ENCODE measurements around the gene FBN3. TPM values are rescaled to one million over a fixed set of nuclear protein-coding genes. Genes with fewer than 3 reads are reported as not detected.
"Not testable (repeated sequence)": the region's sequence is repeated elsewhere in the genome, so short reads cannot be mapped to it uniquely, and the experiment has no call there.

FBN3 gene
- not detected in 2 replicates for total RNA-seq (2014; rRNA removed; shearing (Covaris generic))
- 0.01 TPM in 1 of 2 replicates, not detected in the other for polyA plus RNA-seq (2015; cell fraction: cytosol; rRNA removed)
- not detected in 2 replicates for polyA plus RNA-seq (2015; cell fraction: nucleus; rRNA removed)

DNA sequence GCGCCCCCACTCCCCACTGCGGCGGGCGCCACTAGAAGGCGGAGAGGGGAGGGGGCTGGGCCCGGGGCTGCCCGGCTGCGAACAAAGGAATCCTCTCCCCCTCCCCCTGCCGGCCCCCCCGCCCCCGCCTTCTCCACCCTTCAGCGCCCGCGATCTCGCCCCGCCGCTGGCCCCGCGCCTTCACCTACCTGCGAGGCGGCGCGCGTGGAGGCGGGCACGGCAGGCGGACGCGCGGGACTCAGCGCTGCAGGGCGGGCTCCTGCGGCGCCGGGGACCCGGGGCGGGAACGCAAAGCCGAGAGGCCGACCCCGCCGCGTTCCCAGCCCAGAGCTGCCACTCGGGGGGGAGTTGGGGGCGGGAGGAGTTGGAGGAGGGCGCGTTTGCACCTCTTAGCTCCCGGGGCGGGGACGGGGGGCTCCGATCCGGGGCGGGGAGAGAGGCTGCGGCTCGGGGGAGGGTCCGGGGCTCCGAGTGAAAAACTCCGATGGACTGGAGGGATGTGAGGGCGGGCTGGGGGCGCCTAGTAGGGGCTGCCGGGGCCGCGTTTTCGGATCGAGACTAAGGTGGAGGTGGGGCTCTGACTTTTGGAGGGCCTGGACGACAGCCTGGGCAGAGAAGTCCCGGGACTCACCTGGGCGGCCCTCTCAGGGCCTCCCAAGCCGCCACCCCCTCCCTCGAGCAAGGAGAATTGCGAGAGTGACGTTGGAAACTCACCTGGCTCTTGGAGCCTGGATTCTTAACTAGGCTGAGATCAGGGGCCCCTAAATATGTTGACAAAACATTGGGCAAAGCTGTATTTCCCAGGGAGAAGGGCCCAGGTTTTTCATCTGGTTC lies at the start of gene FBN3:
Gene FBN3, minus strand, starts transcription at position 332 of the 834 bp plus-strand sequence. CDS start 2,112 bp downstream, outside the sequence.
- in situ Hi-C loops (cut with HindIII; ENCODE audit: low pct_unique_long_range_greater_than_20kb, low sequenced_read_pairs): no loop called here
- DNase-seq (ENCODE audit: low read depth, low spot score): no peak

DNA sequence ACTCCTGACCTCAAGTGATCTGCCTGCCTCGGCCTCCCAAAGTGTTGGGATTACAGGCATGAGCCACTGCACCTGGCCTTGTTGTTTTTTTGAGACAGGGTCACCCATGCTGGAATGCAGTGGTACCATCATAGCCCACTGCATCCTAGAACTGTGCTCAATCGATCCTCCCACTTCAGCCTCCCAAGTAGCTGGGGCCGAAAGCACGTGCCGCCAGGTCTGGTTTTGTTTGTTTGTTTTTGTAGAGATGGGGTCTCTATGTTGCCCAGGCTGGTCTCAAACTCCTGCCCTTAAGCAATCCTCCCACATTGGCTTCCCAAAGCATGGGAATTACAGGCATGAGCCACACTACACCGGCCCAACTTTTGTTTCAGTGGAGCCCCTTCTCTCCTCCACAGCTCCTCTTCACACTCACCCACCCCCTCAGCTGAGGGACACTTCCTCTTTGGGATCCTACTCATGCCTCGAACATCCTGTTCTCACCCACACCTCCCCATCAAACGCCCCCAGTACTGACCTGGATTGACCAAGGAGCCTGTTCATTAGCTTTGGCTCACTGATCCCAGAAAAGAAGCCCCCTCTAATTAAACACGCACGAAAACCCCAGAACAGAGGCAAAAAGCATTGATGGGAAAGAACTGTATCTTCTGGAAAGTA lies 47.0 kb upstream of the FBN3 start:
- no peak for DNase-seq (ENCODE audit: low read depth, low spot score)
- in situ Hi-C loops (cut with HindIII; ENCODE audit: low pct_unique_long_range_greater_than_20kb, low sequenced_read_pairs): no loop called here

DNA sequence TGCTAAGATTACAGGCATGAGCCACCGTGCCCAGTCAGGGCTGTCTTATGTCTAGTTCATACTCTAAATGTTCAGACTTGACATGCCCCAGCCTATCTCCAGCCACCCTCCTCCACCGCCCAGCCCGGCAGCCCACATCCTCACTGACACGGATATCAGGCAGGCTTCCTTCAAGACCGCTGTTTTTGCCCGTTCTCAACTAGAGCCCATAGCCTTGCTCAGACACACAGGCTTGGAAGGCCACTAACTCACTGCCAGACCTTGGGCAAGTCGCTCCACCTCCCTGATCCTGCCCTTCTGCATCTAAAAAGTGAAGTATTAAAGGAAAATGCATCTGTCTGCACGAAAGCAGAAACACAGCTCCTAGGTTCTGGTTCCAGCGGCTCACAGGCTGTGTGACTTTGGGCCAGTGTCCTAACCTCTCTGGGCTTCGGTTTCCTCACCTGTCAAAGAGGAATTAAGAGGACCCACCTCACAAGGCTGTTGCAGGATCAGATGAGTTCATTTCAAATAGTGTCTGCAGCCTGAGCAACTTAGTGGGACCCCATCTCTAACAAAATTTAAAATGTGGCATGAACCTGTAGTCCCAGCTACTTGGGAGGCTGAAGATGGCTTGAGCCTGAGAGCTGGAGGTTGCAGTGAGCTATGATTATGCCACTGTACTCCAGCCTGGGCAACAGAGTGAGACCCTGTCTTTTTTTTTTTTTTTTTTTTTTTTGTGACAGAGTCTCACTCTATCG lies 45.3 kb upstream of the FBN3 start:
- in situ Hi-C loops (cut with HindIII; ENCODE audit: low pct_unique_long_range_greater_than_20kb, low sequenced_read_pairs): no loop called here
- no peak for DNase-seq (ENCODE audit: low read depth, low spot score)

DNA sequence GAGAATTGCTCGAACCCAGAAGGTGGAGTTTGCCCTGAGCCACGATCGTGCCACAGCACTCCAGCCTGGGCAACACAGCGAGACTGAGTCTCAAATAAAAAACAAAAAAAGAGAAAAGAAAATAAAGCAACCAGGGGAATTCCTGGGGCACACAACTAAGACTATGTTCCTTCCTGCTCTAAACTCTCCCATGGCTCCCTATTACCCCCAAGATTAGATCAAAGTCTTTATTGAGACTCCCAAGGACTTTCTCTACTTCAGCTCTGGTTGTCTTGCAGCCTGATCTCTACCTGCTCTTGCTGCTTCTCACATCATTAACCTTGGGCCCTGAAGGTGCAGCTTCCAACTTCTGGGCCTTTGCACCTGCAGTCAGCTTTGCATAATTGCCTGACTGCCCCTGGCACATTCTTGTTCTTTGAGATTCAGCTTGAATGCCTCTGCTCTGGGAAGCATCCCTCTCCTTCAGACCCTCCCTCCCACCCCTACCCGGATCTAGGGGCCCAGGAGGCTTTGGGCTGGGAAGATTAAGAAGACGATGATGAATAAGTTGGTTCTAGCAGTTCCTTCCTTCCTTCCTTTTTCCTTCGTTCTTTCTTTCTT lies 42.9 kb upstream of the FBN3 start:
- DNase-seq (ENCODE audit: low read depth, low spot score): no peak
- in situ Hi-C loops (cut with HindIII; ENCODE audit: low pct_unique_long_range_greater_than_20kb, low sequenced_read_pairs): no loop called here

DNA sequence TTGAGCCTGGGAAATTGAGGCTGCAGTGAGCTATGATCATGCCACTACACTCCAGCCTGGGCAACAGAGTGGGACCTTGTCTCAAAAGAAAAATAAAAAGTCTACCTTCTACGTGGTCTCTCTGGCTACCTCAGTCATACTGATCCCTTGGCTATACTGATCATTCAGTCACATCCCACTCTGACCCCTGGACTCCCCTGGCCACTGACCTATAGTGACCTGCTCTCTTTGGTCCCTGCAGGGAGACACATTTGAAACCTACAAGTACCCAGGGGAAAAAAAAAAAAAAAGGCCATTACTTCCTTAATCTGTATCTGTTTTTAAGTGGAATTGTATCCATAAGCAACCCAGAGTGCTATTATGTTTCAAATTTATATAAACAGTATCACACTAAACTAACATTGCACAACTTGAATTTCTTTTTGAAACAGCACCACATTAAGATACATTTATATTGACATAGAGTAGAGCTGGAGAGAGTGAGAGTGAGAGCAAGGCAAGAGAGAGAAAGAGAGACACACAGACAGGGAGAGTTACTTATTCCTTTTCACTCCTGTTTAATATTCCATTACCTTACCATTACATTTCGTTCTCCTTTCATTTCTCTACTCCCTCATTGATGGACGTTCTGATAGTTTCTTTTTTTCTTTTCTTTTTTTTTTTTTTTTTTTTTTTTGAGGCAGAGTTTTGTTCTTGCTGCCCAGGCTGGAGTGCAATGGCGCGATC lies 36.1 kb upstream of the FBN3 start:
- no peak for DNase-seq (ENCODE audit: low read depth, low spot score)
- in situ Hi-C loops (cut with HindIII; ENCODE audit: low pct_unique_long_range_greater_than_20kb, low sequenced_read_pairs): no loop called here

DNA sequence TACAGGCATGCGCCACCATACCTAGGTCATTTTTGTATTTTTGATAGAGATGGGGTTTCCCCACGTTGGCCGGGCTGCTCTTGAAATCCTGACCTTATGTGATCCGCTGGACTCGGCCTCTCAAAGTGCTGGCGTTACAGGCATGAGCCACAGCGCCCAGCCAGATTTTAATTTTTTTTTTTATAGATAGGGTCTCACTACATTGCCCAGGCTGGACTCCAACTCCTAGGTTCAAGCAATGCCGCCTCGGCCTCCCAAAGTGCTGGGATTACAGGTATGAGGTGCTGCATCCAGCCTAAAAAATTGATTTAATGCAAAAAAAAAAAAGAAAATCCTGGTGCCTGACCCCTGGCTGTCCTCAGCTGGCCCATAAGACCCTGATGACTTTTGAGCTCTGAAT lies 34.9 kb upstream of the FBN3 start:
- in situ Hi-C loops (cut with HindIII; ENCODE audit: low pct_unique_long_range_greater_than_20kb, low sequenced_read_pairs): no loop called here
- no peak for DNase-seq (ENCODE audit: low read depth, low spot score)

DNA sequence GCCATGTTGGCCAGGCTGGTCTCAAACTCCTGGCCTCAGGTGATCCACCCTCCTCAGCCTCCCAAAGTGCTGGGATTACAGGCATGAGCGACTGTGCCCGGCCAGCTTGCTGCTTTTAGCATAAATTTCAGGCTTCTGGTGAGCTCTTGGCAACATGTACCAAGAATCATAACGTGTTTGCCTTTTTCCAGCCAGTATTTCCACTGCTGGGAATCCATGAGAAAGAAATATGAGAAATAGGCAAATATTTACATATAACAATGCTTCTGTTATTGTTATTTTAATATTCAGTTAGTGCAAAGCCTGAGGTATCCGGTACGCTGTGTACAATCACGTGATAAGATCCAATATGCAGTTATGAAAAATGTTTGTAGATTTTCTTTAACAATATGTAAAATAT lies 30.6 kb upstream of the FBN3 start:
- DNase-seq (ENCODE audit: low read depth, low spot score): no peak
- in situ Hi-C loops (cut with HindIII; ENCODE audit: low pct_unique_long_range_greater_than_20kb, low sequenced_read_pairs): no loop called here

DNA sequence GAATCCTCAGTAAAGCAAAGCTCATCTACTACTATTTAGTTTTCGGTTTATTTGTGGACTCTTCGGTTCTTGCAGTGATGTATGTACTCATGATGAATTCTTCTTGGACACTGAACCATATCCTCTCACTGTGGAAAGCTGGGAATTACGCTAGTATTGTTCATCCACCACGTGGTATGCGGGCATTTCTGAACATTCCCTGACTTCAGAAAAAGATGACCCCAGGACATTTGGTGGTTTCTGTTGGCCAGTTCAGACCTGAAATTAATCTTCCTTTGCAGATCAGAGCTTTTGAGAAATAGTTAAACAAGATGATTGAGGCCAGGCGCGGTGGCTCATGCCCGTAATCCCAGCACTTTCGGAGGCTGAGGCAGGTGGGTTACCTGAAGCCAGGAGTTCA lies 25.3 kb upstream of the FBN3 start:
- in situ Hi-C loops (cut with HindIII; ENCODE audit: low pct_unique_long_range_greater_than_20kb, low sequenced_read_pairs): no loop called here
- DNase-seq (ENCODE audit: low read depth, low spot score): peak; percentile 30

DNA sequence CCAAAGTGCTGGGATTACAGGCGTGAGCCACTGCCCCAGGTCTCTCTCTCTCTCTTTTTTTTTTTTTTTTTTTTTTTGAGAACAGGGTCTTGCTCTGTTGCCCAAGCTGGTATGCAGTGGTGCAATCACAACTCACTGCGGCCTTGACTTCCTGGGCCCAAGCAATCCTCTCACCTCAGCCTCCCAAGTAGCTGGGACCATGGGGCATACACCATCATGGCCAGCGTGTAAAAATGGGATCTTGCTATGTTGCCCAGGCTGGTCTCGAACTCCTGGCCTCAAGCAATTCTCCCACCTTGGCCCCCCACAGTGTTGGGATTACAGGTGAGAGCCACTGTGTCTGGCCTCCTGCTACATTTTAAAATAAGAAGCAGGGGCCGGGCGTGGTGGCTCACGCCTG lies 19.1 kb upstream of the FBN3 start:
- DNase-seq (ENCODE audit: low read depth, low spot score): no peak
- in situ Hi-C loops (cut with HindIII; ENCODE audit: low pct_unique_long_range_greater_than_20kb, low sequenced_read_pairs): no loop called here

DNA sequence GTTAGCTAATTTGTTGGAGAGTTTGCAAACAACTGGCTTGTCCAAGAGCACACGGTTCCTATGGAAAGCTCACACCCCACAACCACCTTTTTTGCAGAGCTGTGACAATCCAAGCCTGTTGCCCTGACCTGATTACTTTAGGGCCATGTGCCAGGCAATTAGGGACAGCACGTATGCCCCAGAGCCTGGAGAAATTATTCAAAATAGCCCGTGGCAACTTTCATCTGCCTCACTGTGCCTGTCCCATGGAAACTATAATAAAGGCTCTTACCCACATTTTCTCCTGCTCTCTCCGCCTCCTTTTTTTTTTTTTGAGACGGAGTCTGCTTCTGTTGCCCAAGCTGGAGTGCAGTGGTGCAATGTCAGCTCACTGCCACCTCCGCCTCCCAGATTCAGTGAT lies 18.6 kb upstream of the FBN3 start:
- in situ Hi-C loops (cut with HindIII; ENCODE audit: low pct_unique_long_range_greater_than_20kb, low sequenced_read_pairs): no loop called here
- no peak for DNase-seq (ENCODE audit: low read depth, low spot score)

DNA sequence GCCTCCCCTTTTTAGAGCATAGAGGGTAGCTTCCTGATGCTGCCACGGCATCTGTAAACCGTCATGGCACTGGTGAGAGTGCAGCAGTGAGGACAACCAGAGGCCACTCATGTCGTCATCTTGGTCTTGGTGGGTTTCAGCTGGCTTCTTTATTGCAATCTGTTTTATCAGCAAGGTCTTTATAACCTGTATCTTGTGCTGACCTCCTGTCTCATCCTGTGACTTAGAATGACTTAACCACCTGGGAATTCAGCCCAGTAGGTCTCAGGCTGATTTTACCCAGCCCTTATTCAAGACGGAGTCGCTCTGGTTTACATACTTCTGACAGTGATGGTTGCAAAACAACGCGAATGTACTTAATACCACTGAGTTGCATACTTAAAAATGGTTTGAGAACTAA lies 14.4 kb upstream of the FBN3 start:
- in situ Hi-C loops (cut with HindIII; ENCODE audit: low pct_unique_long_range_greater_than_20kb, low sequenced_read_pairs): no loop called here
- DNase-seq (ENCODE audit: low read depth, low spot score): no peak

DNA sequence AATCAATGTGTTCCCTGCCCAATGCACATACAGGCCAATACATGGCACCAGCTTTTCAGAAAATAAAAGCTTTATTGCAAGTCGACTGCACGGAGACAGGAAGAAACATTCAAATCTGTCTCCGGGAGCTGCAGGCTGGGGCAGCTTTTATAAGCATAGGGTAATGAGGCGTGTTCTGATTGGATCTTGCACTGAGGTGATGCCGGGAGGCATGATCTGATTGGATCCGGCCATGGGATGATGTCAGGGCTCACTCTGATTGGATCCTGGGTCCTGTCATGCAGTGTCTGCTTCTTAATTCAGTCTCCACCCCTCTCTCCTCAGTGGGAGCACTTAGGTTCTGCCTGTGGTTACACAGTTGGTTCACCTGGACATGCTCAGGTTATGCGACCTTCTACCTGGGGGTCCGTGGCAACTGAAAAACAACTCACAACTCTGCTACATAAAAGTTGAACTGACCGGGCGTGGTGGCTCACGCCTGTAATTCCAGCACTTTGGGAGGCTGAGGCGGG lies 11.8 kb upstream of the FBN3 start:
- DNase-seq (ENCODE audit: low read depth, low spot score): peak; percentile 33

DNA sequence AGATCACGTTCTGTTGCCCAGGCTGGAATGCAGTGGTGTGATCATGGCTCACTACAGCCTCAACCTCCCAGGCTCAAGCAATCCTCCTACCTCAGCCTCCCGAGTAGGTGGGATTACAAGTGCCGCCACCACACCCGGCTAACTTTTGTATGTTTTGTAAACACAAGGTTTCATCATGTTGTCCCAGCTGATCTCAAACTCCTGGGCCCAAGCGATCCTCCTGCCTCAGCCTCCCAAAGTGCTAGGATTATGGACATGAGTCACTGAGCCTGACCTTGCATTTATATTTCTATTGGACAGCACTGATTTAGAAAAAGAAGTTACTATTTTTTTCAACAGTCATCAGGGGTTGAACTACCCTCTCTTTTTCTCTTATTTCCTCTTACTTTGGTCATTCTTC lies 9.9 kb upstream of the FBN3 start:
- in situ Hi-C loops (cut with HindIII; ENCODE audit: low pct_unique_long_range_greater_than_20kb, low sequenced_read_pairs): not testable (repeated sequence)

More for the DNA sequence above, 11.8 kb upstream of the FBN3 start:
- in situ Hi-C loops (cut with HindIII; ENCODE audit: low pct_unique_long_range_greater_than_20kb, low sequenced_read_pairs): no loop called here

DNA sequence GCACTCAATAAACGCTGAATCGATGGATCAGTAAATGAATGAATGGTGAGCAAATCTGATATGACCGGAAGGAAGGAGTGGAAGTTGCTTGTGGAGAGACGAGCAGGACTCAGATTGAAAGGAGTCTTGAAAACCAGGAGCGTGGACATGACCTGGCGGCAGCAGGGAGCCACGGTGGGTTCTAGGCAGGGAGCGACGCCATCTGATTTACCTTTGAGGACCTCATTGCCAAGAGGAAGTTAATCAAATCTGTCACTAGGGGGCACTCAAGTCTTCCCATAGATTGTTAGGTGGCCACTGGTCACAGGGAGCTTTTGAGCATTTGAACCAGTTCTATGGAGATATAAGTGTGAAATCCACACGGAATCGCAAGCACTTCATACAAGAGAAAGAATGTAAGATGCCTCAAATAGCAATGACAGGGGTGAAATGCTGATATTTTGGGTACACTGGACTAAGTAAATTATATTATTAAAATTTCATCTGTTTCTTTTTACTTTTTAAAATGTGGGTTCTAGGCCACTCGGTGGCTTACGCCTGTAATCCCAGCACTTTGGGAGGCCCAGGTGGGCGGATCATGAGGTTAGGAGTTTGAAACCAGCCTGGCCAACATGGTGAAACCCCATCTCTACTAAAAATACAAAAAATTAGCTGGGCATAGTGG lies 9.2 kb upstream of the FBN3 start:
- DNase-seq (ENCODE audit: low read depth, low spot score): peak; percentile 90
- in situ Hi-C loops (cut with HindIII; ENCODE audit: low pct_unique_long_range_greater_than_20kb, low sequenced_read_pairs): no loop called here

More for the DNA sequence above, 9.9 kb upstream of the FBN3 start:
- DNase-seq (ENCODE audit: low read depth, low spot score): not testable (repeated sequence)

DNA sequence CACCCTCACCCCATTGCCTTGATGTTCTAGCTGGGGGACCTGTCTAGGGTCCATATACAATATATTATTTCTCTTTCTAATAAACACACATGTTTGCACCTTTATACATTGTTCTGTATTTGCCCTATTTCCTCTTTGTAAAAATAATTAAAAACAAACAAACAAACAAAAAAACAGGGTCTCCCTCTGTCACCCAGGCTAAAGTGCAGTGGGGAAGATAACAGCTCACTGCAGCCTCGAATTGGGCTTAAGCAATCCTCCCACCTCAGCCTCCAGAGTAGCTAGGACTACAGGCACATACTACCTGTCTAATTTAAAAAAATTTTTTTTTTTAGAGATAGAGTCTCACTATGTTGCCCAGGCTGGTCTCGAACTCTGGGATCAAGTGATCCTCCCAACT lies 5.9 kb upstream of the FBN3 start:
- in situ Hi-C loops (cut with HindIII; ENCODE audit: low pct_unique_long_range_greater_than_20kb, low sequenced_read_pairs): no loop called here
- DNase-seq (ENCODE audit: low read depth, low spot score): no peak

DNA sequence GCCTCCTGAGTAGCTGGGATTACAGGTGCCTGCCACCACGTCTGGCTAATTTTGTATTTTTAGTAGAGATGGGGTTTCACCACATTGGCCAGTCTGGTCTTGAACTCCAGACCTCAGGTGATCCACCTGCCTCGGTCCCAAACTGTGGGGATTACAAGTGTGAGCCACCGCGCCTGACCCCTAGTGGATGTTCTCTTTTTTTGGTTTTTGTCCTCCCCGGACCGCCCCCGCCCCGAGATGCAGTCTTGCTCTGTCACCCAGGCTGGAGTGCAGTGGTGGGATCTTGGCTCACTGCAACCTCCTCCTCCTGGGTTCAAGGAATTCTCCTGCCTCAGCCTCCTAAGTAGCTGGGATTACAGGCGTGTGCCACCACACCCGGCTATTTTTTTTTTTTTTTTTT lies 4.6 kb upstream of the FBN3 start:
- in situ Hi-C loops (cut with HindIII; ENCODE audit: low pct_unique_long_range_greater_than_20kb, low sequenced_read_pairs): not testable (repeated sequence)
- peak; percentile 33 for DNase-seq (ENCODE audit: low read depth, low spot score)

DNA sequence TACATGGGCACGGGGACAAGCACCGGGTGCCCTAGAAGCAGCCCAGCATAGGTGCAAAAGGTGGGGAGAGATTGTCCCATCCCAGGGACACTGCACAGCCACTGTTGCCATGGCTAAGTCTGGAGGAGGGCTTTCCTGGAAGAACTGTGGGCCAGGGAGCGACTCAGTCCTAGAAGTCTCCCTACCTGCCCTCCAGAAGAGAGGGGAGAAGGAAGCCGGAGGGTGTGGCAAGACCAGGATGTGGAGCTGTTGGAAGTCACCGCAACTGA lies 2.3 kb upstream of the FBN3 start:
- in situ Hi-C loops (cut with HindIII; ENCODE audit: low pct_unique_long_range_greater_than_20kb, low sequenced_read_pairs): no loop called here

More for the DNA sequence above, 2.3 kb upstream of the FBN3 start:
- DNase-seq (ENCODE audit: low read depth, low spot score): no peak
